ENCODE measurements around the gene GPR35.

GPR35 gene

DNA sequence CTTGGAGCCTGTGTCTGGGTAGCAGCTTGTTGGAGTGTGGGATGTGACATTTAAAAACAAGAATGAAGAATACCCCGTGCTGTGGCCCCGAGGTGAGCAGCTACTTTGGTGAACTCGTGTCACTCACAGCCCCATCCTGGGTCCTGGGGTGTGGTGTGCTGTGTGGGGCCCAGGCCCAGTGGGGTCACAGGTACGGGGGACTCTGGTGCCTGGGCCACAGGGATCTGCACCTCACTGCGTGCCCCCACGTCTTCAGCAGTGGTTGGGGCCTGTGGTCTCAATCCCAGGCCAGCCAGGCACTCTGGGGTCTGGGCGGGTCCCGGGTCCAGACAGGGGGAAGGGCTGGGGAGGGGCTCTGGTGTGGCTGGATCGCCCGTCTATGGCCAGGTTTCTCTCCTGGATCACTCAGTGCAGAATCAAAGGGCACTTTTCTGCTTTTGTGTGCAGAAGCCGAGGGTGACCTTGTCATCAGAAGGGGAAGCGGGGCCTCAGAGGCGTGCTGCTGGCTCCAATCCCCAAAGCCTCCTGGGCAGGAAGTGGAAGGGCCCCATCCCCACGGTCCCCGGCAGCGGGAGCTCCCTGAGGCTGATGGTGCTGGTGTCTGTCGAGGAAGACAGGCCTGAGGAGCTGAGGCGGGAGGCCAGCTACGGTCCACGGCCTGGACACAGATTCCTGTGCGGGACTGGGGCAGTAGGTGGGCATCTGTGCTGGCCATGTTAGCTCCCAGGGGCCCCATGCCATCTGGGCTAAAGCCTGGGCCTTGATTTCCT lies 1.4 kb downstream of the GPR35 start:
- no peak for DNase-seq

GRCh38 chr2:240627736-240628506 lies 2.6 kb downstream of the GPR35 start:
- DNase-seq: no peak

DNA sequence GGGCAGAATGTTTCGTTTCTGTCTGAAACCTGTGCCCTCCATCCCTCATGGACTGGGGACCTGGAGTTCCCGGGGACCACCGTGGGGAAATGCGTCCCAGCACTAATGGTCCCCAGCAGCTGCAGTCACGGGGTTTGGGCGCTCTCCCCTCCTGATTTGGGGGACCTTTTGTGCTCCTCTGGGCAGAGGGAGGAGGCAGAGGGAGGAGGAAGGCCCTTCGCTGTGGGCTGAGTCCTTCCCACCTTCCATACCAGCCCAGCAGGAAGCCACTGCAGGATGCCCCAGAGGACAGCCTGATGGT lies 3.2 kb downstream of the GPR35 start:
- DNase-seq: no peak

GRCh38 chr2:240628808-240629618 lies 3.7 kb downstream of the GPR35 start:
- no peak for DNase-seq

DNA sequence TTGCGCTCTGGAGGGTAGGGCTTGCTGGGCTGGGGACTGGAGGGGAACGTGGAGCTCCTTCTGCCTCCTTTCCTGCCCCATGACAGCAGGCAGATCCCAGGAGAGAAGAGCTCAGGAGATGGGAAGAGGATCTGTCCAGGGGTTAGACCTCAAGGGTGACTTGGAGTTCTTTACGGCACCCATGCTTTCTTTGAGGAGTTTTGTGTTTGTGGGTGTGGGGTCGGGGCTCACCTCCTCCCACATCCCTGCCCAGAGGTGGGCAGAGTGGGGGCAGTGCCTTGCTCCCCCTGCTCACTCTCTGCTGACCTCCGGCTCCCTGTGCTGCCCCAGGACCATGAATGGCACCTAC lies 4.3 kb downstream of the GPR35 start:
- no peak for DNase-seq

DNA sequence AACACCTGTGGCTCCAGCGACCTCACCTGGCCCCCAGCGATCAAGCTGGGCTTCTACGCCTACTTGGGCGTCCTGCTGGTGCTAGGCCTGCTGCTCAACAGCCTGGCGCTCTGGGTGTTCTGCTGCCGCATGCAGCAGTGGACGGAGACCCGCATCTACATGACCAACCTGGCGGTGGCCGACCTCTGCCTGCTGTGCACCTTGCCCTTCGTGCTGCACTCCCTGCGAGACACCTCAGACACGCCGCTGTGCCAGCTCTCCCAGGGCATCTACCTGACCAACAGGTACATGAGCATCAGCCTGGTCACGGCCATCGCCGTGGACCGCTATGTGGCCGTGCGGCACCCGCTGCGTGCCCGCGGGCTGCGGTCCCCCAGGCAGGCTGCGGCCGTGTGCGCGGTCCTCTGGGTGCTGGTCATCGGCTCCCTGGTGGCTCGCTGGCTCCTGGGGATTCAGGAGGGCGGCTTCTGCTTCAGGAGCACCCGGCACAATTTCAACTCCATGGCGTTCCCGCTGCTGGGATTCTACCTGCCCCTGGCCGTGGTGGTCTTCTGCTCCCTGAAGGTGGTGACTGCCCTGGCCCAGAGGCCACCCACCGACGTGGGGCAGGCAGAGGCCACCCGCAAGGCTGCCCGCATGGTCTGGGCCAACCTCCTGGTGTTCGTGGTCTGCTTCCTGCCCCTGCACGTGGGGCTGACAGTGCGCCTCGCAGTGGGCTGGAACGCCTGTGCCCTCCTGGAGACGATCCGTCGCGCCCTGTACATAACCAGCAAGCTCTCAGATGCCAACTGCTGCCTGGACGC lies 4.9 kb downstream of the GPR35 start:
- no peak for DNase-seq

- no peak for DNase-seq
These were observed 5.7 kb downstream of the GPR35 start for GRCh38 chr2:240630771-240631547.

DNA sequence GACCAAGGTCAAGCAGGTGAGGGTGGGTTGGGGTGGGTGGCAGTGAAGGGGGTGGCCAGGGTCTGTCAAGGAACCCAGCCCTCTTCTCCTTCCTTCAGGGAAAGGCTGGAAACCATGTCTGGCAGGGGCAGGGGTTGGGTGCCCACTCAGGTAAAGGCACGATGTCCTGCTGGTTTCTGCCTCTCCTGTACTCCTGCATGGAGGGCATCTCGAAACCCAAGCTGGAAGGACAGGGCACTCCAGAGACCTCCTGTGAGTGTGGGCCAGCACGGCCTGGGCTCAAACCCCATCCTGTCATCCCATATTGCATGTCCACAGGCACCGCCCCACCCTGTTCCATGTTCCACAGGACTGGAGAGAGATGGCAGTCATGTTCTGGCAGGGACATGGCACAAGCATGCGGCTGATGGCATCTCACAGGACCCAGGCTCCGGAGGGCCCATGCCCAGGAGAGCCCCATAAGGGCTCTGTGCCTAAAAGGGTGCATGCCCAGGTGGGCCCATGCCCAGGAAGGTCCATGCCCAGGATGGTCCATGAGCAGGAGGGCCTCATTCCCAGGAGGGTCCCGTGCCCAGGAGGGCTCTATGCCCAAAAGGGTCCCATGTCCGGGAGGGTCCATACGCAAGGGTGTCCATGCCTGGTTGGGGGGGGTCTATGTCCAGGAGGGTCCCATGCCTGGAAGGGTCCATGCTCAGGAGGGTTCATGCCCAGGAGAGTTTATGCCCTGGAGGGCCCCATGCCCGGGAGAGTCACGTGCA lies 6.4 kb downstream of the GPR35 start:
- DNase-seq: no peak

DNA sequence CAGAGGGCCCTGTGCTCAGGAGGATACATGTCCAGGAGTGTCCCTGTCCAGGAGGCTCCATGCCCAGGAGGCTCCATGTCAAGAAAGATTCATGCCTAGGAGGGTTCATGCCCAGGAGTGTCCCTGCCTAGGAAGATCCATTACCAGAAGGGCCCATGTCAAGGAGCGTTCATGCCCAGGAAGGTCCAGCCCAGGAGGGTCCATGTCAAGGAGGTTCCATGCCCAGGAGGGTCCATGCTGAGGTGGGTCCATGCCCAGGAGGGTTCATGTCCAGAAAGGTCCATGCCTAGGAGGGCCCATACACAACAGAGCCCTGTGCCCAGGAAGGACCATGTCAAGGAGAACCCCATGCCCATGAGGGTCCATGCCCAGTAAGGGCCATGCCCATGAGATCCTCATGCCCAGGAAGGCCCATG lies 7.0 kb downstream of the GPR35 start:
- DNase-seq: no peak

DNA sequence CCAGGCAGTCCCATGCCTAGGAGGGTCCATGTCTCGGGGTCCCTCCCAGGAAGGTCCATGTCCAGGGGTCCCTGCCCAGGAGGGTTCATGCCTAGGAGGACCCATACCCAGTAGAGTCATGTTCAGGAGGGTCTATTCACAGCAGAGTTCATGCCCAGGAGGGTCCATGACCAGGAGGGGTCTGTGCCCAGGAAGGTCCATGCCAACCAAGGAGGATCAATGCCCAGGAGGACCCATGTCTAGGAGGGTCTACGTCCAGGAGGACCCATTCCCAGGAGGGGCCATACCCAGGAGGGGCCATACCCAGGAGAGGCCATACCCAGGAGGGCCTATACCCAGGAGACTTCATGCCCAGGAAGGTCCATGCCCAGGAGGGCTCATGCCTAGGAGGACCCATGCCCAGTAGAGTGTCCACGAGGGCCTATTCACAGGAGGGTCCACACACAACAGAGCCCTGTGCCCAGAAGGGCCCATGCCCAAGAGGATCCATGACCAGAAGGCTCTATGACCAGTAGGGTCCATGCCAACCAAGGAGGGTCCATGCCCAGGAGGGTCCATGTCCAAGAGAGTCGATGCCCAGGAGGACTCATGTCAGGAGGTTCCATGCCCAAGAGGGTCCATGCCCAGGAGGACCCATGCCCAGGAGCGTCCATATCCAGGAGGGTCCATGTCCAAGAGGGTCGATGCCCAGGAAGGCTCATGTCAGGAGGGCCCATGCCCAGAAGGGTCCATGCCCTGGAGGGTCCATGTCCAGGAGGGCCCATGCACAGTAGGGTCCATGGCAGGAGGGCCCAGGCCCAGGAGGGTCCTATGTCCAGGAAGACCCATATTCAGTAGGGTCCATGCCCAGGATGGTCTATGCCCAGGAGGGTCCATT lies 10.1 kb downstream of the GPR35 start:
- no peak for DNase-seq

GRCh38 chr2:240635998-240636547 lies 10.8 kb downstream of the GPR35 start:
- DNase-seq: no peak

GRCh38 chr2:240636563-240637115 lies 11.4 kb downstream of the GPR35 start:
- DNase-seq: no peak

GRCh38 chr2:240637116-240637900 lies 12.0 kb downstream of the GPR35 start:
- DNase-seq: no peak

GRCh38 chr2:240637901-240638345 lies 12.6 kb downstream of the GPR35 start:
- DNase-seq: no peak

DNA sequence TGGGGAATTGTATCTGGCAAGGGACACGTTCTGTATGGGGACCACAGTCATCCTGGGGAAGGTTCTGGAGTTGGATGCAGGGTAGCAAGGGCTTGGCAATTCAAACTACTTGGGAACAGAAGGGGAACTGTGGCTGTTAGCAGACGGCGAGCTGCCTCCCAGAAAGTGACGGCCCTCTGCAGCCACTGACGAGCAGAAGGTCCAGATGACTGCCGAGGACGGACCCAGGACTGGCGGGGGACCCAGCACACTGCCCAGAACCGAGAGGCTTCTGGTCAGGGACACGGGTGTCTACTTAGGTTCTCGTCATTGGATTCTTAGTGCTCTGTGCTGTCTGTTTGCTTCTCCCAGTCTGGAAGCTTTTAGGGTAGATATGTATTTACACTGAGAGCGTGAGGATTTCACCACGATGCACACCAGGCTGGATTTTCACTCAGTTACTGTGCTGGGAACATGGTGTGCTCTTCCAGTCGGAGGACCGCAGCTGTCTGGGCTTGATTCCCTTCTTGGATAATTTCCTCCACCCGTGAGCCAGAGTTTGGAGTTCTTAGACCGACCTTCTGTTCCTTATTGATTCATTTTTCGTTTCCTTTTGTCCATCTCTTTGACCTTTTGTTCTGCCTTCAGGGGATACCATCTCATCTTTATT lies 13.4 kb downstream of the GPR35 start:
- DNase-seq: no peak

- DNase-seq: no peak
These were observed 14.3 kb downstream of the GPR35 start for GRCh38 chr2:240639566-240639965.

GRCh38 chr2:240640939-240641338 lies 15.7 kb downstream of the GPR35 start:
- no peak for DNase-seq

All from NCI-H446 treated with DMSO at 0.1 percent for 48 hours (cell line).